ENCODE results near the gene NRG3.
"Not testable (repeated sequence)": the region's sequence is repeated elsewhere in the genome, so short reads cannot be mapped to it uniquely, and the experiment has no call there.

NRG3 gene

DNA sequence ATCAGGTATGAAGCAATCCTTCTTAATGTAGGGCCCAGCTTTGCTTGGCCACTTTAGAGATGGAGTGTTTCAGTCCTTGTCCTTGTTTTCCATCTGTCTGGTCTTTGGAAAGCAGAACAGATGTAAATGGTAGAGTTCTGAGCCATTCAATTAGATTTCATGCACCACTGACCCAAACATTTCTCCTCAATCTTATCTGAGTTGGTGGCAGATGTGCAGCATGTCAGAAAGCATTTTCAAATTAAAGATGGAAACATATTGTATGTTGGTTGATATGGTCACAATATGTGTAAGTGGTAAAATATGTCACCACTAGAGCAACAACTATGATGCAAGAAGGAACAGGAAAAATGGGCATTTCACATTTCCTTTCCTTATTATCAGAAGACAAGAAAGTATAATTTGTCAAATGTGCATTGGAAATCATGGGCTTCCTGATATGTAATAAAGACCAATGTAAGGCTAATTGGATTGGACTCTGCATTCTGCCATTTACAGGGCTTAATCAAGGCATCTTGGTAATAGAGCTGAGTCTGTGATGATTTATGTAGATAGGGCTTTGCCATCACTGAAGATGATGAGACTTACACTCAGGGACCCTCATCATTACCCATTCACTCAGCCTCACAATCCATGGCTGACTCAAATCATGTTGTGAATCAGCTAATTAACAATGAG lies 750.7 kb downstream of the NRG3 start:
- DNase-seq: no peak

DNA sequence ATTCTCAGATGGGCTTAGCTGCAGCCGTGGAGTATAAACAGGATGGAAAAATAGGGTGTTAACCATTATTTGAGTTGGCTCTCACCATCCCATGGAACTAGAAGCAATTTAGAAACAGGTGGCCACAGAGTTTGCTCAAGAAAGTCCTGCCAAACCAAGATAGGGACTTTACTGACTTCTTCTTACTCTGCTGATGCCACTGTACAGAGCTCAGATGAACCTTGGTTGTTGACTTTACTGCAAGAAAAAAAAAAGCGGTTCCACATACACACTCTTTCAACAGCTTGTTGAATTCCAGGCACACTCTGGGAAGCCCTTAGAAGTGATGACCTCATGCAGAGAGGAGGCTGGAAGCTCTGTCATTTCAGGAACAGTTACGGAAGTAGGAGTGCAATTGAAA lies 753.4 kb downstream of the NRG3 start:
- DNase-seq: no peak

DNA sequence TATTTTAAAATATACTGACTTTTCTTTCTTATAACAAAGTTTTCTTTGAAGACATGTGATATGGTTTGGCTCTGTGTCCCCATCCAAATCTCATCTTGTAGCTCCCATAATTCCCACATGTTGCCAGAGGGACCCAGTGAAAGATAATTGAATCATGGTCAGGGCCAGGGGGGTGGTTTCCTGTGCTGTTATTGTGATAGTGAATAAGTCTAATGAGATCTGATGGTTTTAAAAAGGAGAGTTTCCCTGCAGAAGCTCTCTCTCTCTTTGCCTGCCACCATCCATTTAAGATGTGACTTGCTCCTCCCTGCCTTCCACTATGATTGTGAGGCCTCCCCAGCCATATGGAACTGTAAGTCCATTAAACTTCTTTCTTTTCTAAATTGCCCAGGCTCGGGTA lies 768.1 kb downstream of the NRG3 start:
- DNase-seq: no peak

DNA sequence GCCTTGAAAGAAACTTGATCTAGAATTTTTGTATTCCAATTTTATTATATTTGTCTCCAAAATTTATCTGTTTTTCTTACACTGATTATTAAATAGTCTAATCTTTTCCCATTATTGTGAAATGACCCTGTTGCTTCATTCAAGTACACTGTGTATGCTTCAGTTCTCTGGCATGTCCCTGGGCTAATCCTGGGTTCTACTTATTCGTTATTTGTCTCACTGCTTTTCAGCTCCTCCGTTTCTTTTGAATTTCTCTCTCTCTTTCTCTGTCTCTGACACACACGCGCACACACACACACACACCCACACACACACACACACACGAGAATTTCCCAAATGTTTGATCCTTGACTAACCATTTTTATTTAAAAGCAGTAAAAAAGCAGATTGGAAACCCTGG lies 768.6 kb downstream of the NRG3 start:
- DNase-seq: no peak

DNA sequence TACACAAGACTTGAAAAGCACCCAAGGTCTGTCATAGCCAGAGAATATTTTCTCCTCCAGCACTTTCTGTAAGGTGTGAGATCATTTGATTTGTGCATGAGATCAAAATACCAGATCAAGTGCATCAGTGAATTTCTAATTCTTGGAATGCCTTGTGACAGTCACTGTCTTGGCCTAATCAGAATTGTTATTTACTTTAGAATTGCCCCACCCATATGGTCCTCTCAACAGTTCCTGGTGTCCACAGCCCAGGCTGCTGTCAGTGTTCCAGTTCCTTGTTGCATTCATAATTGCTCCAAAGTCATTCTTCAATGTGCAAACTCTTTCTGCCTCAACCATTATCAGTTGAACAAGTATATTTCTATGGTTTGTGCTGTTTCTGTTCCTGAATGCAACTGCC lies 770.2 kb downstream of the NRG3 start:
- DNase-seq: no peak

DNA sequence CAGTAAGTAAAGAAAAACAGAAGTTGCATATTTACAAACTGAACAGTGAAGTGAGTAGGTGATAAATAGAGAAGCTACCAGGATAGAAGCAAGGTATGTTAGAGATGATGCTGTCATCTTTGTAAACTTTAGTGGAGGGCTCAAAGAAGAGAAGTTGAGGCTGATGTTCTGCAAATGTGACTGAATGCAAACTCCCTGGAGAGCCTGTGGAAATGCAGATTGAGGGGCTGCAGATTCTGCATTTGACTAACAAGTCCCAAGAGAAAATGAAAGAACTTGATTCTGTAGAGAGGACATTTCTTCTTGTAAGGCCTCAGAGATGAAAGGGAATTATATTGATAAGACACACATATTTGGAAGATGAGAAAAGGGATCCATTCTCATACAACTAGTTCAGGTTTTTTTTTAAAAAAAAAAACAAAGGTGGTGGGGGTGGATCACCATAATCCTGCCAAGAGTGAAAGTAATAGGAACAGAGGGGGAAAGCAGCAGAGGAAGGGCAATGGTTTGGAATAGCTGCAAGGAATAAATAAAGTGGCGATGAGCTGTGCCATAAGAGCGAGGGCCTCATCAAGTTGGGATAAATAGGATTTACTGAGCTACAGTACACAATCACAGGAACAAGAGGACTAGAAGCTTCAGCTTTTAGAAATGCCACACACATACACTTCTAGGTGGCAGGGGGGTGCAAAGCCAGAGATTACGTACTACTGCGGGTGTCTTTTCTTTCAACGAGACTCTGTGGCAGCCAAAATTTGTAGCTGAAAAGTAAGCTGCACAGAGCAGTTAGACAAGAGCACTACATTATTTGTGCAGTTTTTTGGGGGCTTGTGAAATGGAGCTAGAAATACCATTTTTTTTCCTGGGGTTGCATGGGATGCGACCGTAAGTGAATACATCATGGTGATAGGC lies 778.5 kb downstream of the NRG3 start:
- no peak for DNase-seq

DNA sequence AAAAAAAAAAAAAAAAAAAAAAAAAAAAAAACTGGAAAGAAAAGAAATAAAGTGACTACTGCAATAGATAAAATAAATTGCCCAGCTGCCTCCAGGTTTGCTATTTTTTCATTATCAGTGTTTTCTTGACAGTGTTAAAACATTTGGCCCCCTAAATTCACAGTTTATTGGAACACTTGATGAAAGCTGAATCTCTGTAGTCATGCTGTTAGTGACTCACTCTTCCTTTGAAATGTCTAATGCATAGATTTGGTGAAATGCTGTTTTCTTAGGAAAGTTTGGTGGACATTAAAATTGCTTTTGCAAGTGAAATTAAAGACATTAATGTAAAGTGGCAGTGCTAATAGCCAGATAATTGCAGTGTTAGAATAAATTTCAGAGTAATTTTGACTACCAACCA lies 785.2 kb downstream of the NRG3 start:
- DNase-seq: no peak

DNA sequence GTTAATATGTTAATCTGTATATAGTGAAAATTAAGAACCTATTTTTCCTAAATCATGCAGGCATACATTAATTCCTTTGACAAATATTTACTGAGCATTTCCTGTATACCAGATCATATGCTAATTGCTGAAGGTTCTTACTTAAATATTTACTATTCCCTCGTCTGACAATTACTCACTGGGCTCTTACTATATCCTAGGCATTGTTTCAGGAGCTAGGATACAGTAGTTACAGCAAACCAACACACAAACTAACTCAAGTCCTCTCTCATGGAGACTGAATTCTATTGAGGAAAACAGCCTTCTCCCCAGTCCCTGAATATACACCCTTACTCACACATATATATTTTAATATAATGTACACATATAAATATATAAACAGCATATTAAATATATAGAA lies 786.0 kb downstream of the NRG3 start:
- DNase-seq: no peak

DNA sequence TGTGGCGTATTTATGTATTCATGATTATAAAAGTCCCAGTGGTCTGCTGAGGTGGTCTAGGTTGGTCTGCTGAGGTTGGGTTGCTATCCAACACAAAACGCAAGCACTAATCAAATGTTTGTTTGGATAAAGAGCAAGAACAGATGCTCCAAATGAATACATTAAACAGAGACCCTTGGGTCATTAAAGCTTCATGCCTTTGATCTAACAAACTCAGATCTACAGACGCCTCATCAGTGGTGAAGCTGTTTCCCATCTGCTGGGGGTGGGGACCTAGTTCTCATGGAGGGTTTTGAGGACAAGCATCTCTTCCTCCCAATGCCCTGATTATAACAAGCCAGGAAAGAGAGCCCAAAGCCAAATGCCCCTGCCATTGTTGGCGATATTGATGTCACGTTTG lies 786.7 kb downstream of the NRG3 start:
- DNase-seq: no peak

DNA sequence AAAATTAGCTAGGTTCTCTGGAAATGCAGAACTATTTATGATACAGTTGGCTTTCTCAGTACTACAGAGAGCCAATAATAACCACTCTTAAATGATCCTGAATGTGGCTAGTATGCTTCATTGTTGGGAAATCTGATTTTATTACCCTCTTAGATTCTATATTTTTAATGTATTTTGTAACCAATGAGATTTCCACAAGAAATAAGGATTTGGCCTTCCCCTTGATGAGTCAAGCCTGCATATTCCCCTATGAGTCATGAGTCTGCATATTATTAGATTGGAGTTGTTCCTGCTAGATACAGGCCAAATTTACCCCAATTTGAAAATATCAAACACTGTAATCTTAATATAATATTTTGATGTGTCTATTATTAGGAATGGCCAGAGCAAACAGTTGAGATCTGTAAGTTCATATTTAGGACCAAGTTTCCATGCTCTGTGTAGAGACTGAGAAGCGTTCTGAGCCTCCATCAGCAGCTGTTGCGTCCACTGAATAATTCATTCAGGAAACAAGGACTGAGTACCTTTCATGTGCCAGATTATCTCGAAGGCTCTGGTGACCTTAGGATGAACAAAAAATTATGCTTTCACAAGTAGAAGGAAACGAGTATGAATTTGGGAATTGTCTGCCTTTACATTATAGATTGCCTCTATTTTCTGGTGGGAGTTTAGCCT lies 793.4 kb downstream of the NRG3 start:
- DNase-seq: no peak

DNA sequence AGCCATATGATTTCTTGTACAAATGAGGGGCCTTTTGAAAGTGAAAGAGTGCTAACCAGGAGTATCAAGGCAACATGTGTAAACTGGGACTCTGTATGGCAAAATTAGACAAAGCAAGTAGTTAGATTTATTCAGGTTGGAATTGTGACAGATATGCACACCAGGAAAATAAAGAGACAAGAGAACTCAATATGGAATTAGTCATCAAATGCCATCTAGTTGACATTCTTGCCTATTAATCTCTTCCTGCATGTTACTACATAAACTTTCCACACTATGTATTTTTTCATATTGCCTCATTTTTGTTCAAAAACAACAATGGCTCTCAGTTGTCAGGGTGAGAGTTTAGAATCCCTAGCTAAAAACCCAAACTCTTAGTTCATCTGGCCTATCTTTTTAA lies 799.0 kb downstream of the NRG3 start:
- no peak for DNase-seq

DNA sequence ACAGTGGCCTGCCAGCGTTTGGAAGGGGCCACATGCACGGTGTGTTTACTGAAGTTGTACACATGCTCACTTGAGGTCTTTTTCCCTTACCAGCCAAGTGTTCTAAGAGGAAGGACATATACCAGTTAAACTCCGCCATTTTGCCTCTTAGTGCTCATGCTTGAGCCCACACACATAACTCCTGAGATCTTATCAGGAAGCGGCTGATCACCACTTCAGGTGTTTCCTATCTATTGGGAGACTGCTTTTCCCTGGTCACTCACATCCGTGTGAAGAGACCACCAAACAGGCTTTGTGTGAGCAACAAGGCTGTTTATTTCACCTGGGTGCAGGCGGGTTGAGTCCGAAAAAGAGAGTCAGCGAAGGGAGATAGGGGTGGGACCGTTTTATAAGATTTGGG lies 802.9 kb downstream of the NRG3 start:
- not testable (repeated sequence) for DNase-seq

DNA sequence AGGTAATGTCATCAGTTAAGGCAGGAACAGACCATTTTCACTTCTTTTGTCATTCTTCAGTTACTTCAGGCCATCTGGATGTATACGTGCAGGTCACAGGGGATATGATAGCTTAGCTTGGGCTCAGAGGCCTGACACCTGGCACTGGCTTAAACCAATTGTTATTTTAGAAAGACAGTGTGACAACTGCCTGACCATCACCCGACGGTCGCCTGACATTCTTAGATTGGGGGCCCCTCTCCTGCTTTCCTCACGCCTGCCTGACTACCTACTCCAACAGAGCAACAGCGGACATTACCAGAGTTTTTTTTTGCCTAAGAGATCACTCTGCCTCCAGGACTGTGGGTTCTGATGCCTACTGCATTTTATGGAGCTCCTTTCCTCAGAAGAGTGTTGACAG lies 803.5 kb downstream of the NRG3 start:
- DNase-seq: not testable (repeated sequence)

DNA sequence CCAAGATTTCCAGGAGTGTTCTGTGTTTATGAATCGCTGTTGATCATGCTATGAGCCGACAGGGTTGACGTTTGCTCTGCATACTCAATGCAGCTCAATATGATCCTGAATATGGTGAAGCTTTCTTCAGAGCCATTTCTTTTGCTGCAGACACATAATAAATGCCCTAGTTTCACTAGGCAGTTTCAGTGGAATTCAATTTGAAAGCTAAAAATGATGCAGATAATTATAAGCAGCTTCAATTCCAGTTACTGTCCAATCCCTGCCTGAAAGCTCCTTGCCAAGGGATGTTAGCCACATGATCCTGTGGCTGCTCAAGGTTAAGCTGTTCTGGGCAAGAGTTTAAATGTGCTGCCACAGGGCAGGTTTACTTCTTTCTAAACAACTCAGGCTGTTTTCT lies 805.6 kb downstream of the NRG3 start:
- no peak for DNase-seq

DNA sequence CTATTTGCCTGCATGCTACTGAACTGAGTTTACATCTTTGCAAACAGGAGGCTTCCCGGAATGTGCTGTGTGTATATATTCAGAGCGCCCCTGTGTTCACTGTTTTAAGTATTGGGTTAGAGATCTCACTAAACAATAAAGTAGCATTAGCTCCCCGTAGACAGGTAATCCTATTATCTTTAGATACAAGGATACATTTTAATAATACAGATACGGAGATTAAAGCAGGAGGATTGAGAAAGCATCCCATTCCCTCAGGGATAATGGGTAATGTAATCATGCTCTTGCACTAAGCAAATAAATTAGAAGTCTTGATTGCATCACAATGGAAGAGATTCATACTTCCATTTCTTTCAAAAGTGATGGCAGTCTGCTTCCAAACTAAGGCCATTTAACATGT lies 809.0 kb downstream of the NRG3 start:
- DNase-seq: no peak

DNA sequence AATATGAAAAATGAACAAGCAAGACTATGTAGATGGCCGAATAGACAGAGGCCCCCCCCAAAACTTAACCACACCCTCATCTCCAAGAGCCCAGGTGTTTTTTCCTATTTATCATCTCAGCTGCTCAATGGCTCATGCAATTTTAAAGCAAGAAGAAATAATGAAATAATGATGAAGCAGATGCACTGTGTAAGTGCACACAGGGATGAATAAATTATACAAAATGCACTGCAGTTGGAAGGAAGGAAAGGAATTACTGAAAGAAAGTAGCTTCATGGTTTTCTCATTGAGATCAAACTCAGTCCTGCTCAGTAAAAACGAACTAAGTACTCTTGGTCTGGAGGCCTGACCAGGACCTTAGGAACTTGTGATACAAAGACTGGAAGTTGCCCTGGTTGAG lies 810.1 kb downstream of the NRG3 start:
- no peak for DNase-seq

DNA sequence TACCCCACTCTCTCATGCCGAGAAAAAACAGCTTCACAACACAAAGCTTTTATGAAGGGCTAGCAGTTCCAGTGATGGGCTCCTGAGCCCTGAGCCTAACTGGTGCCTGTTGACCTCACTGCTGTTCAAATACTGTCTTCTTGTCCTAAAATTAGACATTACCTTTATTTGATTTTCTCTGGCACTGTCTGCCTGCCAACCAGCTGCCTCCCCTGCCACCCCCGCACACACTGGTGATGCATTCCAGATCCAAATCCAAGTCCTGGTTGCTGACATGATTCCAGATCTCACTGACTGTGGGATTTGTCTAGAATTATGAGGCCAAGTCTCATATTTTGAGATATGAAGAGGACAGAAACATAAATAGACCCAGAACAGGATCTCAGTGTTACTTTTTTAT lies 816.2 kb downstream of the NRG3 start:
- DNase-seq: no peak

DNA sequence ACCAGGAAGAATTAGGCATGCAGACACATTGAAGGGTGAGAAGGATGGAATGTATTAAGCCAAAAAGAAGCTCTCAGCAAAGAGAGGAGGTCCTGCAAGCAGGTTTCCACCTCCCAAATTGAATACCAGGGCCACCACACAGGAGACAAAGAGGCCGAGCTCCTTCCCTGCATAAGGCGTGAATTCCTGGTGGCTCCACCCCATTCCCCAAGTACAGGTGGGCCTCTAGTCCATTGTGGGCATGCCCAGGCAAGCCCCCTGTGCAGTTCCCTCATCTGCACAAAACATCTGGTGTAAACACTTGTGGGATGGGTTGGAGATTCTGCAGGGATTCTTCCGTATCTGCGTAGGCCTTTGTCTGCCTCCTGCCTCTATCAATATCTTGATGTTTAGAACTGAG lies 817.5 kb downstream of the NRG3 start:
- no peak for DNase-seq

DNA sequence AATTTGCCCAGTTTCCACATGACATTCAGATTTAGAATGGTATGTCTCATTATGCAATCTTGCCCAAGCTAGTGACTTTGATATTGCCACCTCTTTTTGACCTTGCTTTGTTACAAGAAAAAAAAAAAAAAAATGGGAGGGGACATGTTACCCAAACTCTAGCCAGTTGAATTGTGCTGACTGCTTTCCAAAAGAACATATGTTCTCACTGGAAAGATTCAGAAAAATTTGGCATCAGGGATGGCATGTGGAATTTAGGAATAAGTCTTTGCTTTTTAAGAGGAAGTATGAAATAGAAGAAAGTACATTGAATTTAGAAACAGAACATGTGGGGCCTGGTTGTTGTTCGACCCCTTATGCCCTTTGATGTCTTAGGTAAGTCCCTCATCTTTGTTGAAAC lies 846.8 kb downstream of the NRG3 start:
- no peak for DNase-seq

DNA sequence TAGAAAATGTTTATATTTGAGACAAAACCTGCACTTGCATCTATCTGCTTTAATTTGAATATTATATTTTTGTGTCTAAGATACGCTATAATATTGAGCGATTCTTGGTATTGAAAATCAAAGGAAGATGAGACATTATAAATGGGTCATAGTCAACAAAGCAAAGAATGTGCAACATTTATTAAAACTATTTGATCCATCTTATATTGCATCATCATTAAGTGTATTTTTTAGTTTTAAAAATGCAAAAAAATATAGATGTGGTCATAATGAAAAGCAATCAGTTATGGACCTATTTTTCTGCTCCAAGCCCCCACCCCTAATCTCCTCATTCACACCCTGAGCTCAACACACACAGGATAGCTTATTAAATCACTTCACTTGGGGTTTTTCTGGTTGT lies 847.3 kb downstream of the NRG3 start:
- DNase-seq: no peak

DNA sequence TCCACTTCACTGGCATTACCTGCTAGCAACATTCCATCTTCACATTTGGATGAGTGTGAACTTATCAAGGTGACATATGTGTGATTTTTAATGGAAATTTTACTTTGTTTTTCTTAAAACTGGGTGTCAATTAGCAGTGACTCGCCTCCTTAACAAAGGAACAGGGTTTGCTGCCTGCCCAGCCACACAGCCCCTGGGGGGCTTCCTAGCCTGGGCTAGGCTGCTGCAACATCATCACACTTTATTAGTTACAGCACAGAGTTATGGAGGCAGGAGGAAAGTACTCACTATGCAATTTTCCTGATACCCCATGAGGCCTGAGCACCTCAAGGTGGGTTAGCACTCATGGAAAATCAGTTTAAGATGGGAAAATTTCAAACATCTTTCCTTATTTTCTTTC lies 861.3 kb downstream of the NRG3 start:
- DNase-seq: no peak

DNA sequence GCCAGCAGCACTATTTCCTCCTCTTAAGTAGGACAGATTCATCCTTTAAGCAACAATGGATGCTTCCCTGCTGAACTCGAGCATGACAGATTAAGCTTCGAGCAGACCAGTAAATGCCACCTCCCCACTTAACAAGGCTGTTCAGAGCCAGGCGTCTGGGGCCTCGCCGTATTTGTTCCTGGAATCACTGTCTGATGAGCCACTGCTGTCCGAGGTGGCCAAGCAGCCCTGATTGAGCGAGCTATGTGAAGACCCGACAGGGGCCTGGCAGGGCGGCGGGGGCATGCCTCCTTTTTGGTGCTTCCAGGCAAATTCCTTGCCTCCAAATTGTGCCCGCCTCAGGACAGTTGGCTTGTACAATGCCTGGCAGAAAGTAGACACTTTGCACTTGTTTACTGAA lies 862.6 kb downstream of the NRG3 start:
- no peak for DNase-seq

DNA sequence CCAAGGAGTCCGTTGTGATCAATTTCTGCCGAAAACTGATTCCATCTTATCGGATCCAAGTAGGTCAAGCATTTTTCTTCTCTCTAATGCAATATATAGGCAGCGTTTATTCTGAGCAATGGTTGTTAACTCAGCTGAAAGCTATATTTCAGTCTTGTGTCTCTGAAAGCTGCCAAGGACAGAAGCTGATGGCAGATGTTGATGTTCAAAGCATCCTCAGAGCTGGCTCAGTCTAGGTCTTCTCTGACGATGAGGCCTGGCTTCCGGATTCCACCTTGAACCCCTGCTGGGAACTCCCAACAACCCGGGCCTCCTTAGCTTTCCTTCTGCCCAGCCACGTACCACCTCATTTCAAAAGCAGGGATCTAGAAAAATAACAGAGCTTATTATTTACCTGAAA lies 863.6 kb downstream of the NRG3 start:
- no peak for DNase-seq

DNA sequence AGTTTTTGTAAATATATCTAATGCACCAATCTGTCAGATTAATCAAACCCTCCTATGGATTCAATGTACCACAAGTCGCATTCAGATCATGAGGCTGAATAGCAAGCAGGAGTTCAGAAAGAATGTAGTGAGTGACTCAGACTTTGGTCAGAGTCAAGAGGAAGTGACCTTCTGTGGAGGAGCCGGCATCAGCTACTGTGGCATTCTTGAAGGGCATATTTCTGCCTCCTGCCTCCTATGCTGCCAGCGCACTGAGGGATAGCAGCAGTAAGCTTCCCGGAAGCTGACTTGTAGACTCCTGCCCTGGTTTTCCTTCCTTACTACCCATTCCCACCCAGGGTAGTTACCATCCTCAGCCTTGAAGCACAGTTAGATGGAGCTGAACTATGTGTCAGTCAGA lies 867.5 kb downstream of the NRG3 start:
- no peak for DNase-seq
